Measurements from ENCODE around the gene LAPTM5. TPM values are rescaled to one million over a fixed set of nuclear protein-coding genes. Genes with fewer than 3 reads are reported as not detected.

The LAPTM5 gene
- total RNA-seq, 1 experiment from 2014 or later = not detected

DNA sequence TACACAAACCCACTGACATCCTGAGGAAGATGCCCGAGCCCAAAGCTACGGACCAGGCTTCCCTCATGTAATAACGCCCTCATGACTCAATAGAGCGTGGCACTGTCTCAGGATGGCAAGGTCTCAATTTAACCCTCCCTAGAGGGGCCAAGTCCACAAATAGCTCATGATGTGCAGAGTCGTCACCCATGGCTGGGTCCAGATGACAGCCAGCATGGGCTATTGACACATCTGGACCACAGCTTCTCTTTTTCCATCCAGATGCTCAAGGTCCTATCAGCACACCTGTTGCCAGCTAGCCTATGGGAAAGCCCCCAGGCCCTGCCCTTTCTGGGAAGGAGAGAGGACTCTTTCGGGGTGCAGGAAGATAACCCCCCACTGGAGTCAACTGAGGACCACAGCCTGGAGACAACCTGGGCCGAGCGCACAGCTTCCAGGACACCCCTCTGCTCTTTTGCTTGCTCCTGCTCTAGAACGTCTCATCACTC is 2.8 kb downstream of the LAPTM5 start:
- no peaks in the 10 kb centered on the region for H3K4me1 ChIP-seq (ENCODE audit: insufficient read depth, low read length, poor library complexity, severe bottlenecking)
- no peaks in the 10 kb centered on the region for H3K36me3 ChIP-seq (ENCODE audit: insufficient read depth, low read length, poor library complexity, severe bottlenecking)
- no peaks in the 10 kb centered on the region for H3K9me3 ChIP-seq (ENCODE audit: low read depth, low read length, poor library complexity, severe bottlenecking)
- DNase-seq (ENCODE audit: low spot score) = no peak
- intact Hi-C loops (cut with micrococcal nuclease; ENCODE audit: unreplicated experiment) = no loop called here
- no peaks in the 10 kb centered on the region for H3K27me3 ChIP-seq (replicated peaks; ENCODE audit: insufficient read depth, low read depth, low read length, poor library complexity)
- H3K4me3 ChIP-seq (ENCODE audit: low read depth, low read length, poor library complexity, severe bottlenecking) = no peak overlapping the region
- no peak overlapping the region for H3K27ac ChIP-seq (ENCODE audit: low read depth, low read length, poor library complexity, severe bottlenecking)
- CTCF ChIA-PET = interaction anchor here (0.6 kb wide), 1 partner anchor 24 kb away, joined by 3 read pairs; no protein-coding TSS in a partner anchor
- no TSS peak for BruUV-seq (replicated peaks)
- no peak for TF ChIP-seq EZH2 (IDR thresholded peaks at IDR 0.05; ENCODE audit: borderline replicate concordance, low read depth, low read length, poor library complexity, severe bottlenecking)
- TF ChIP-seq, protein P1, sequence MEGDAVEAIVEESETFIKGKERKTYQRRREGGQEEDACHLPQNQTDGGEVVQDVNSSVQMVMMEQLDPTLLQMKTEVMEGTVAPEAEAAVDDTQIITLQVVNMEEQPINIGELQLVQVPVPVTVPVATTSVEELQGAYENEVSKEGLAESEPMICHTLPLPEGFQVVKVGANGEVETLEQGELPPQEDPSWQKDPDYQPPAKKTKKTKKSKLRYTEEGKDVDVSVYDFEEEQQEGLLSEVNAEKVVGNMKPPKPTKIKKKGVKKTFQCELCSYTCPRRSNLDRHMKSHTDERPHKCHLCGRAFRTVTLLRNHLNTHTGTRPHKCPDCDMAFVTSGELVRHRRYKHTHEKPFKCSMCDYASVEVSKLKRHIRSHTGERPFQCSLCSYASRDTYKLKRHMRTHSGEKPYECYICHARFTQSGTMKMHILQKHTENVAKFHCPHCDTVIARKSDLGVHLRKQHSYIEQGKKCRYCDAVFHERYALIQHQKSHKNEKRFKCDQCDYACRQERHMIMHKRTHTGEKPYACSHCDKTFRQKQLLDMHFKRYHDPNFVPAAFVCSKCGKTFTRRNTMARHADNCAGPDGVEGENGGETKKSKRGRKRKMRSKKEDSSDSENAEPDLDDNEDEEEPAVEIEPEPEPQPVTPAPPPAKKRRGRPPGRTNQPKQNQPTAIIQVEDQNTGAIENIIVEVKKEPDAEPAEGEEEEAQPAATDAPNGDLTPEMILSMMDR (conservative IDR thresholded peaks at IDR 0.05; ENCODE audit: low read depth, low read length) = no peak
- POLR2A ChIA-PET (ENCODE audit: low non-redundant PET) = no interaction called here

DNA sequence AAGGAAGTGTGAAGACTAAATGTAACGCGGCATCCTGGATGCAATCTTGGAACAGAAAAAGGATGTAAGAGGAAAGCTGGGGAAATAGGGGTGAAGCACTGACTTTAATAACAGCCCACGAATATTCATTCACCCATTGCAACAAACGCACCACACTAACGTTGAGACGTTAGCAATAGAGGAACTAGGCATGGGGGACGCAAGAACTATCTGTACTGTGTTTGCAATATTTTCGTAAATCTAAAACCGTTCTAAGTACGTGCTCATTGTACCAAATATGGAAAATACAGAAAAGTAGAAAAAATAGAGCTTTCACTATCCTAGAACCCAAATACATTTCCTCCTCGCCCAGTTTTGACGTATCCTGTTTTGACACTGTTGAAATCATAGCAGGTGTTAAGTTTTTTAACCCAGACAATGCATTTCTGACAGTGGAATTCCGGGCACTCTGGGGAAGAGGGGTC is 3.9 kb downstream of the LAPTM5 start:
- intact Hi-C loops (cut with micrococcal nuclease; ENCODE audit: unreplicated experiment) = no loop called here
- no peaks in the 10 kb centered on the region for H3K9me3 ChIP-seq (ENCODE audit: low read depth, low read length, poor library complexity, severe bottlenecking)
- H3K36me3 ChIP-seq (ENCODE audit: insufficient read depth, low read length, poor library complexity, severe bottlenecking) = no peaks in the 10 kb centered on the region
- no peak overlapping the region for H3K4me3 ChIP-seq (ENCODE audit: low read depth, low read length, poor library complexity, severe bottlenecking)
- no peak for DNase-seq (ENCODE audit: low spot score)
- ChIA-PET POLR2A (ENCODE audit: low non-redundant PET) (no interaction called here), CTCF (no interaction called here)
- TF ChIP-seq, protein P1 (conservative IDR thresholded peaks at IDR 0.05; ENCODE audit: low read depth, low read length) = no peak
- no peak for TF ChIP-seq EZH2 (IDR thresholded peaks at IDR 0.05; ENCODE audit: borderline replicate concordance, low read depth, low read length, poor library complexity, severe bottlenecking)
- no TSS peak for BruUV-seq (replicated peaks)
- no peak overlapping the region for H3K27ac ChIP-seq (ENCODE audit: low read depth, low read length, poor library complexity, severe bottlenecking)
- H3K27me3 ChIP-seq (replicated peaks; ENCODE audit: insufficient read depth, low read depth, low read length, poor library complexity) = no peaks in the 10 kb centered on the region
- H3K4me1 ChIP-seq (ENCODE audit: insufficient read depth, low read length, poor library complexity, severe bottlenecking) = no peaks in the 10 kb centered on the region

DNA sequence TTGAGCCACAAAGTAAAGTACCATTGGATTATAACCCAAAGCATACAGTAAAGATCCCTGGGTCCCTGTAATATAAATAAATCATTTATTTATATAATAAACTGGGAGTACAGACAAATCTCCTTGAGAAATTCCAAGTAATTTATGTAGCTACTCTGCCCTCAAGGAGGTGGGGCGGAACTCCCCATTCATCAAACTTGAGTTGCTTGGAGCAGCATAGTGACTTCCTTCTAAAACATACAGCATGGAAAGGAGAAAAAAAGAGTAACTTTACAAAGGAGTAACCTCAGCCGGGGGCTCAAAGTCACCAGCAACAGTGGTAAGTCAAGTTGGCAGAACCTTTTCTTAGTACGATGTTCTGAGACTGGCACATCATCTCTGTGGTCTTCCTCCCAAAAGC is 4.5 kb downstream of the LAPTM5 start:
- no peaks in the 10 kb centered on the region for H3K36me3 ChIP-seq (ENCODE audit: insufficient read depth, low read length, poor library complexity, severe bottlenecking)
- intact Hi-C loops (cut with micrococcal nuclease; ENCODE audit: unreplicated experiment) = no loop called here
- DNase-seq (ENCODE audit: low spot score) = no peak
- TF ChIP-seq, protein P1 (conservative IDR thresholded peaks at IDR 0.05; ENCODE audit: low read depth, low read length) = no peak
- no peak for TF ChIP-seq EZH2 (IDR thresholded peaks at IDR 0.05; ENCODE audit: borderline replicate concordance, low read depth, low read length, poor library complexity, severe bottlenecking)
- H3K4me1 ChIP-seq (ENCODE audit: insufficient read depth, low read length, poor library complexity, severe bottlenecking) = no peaks in the 10 kb centered on the region
- H3K9me3 ChIP-seq (ENCODE audit: low read depth, low read length, poor library complexity, severe bottlenecking) = no peaks in the 10 kb centered on the region
- no peaks in the 10 kb centered on the region for H3K27me3 ChIP-seq (replicated peaks; ENCODE audit: insufficient read depth, low read depth, low read length, poor library complexity)
- BruUV-seq (replicated peaks) = no TSS peak
- POLR2A ChIA-PET (ENCODE audit: low non-redundant PET) = no interaction called here
- H3K27ac ChIP-seq (ENCODE audit: low read depth, low read length, poor library complexity, severe bottlenecking) = no peak overlapping the region
- H3K4me3 ChIP-seq (ENCODE audit: low read depth, low read length, poor library complexity, severe bottlenecking) = no peak overlapping the region
- CTCF ChIA-PET = no interaction called here

All from A673 (cell line).